Measurements from ENCODE around the gene SOD2. TPM values are rescaled to one million over a fixed set of nuclear protein-coding genes. Genes with fewer than 3 reads are reported as not detected.
A peak's percentile ranks its signal among the peaks of the same experiment; 100 is the strongest.

The SOD2 gene
- polyA plus RNA-seq, 3 donors = 447 to 746 (median 569) TPM

GRCh38 chr6:159655409-159655988 is 37.5 kb downstream of the SOD2 start:
- Mint-ChIP-seq H3K9me3 (peaks cover 0 to 4% (median 0%) of the 10 kb centered on the region in 7 donors), H3K4me3 (no peak overlapping the region), H3K4me1 (no peaks in the 10 kb centered on the region), H3K27me3 (ENCODE audit: low read depth in 3 of 3) (peaks cover 0 to 3% (median 2%) of the 10 kb centered on the region in 3 donors), H3K36me3 (no peaks in the 10 kb centered on the region), H3K27ac (peak overlapping the region in 1 of 7 donors; percentile 66)
- WGBS (ENCODE audit: insufficient coverage) = 90% methylated on average over 6 of the region's 9 CpGs
- no peaks in the 10 kb centered on the region for H3K36me3 ChIP-seq (replicated peaks in 1 of 2; ENCODE audit: control insufficient read depth in 1 of 2, insufficient read depth in 2 of 2, low read length in 2 of 2)
- H3K4me1 ChIP-seq (ENCODE audit: control insufficient read depth in 1 of 2, insufficient read depth in 2 of 2, low read length in 2 of 2) = no peaks in the 10 kb centered on the region
- intact Hi-C loops (cut with micrococcal nuclease) = loop anchor here in 1 of 2 donors (2.0 kb wide), 1 partner anchor 487 kb away; the partner anchor contains the start of gene FNDC1
- H4K20me1 ChIP-seq (ENCODE audit: insufficient read depth, low read length) = no peaks in the 10 kb centered on the region
- H3K27me3 ChIP-seq (ENCODE audit: control insufficient read depth in 2 of 2, insufficient read depth in 2 of 2, low read length in 2 of 2) = no peaks in the 10 kb centered on the region
- no peak for TF ChIP-seq CTCF (IDR thresholded peaks at IDR 0.05)
- no peaks in the 10 kb centered on the region for H3K9me3 ChIP-seq (replicated peaks in 1 of 2; ENCODE audit: control insufficient read depth in 1 of 2, insufficient read depth in 1 of 2, low read length in 2 of 2)
- H3K79me2 ChIP-seq (ENCODE audit: insufficient read depth, low read length) = no peaks in the 10 kb centered on the region
- H2AFZ ChIP-seq (ENCODE audit: insufficient read depth, low read depth, low read length, poor library complexity, severe bottlenecking) = no peak overlapping the region
- H3K9ac ChIP-seq (ENCODE audit: insufficient read depth, low read length, poor library complexity, severe bottlenecking) = no peak overlapping the region
- no peak overlapping the region for H3K4me3 ChIP-seq (replicated peaks in 1 of 3; ENCODE audit: low read depth in 2 of 3, low read length in 3 of 3)
- no peak overlapping the region for H3K27ac ChIP-seq (ENCODE audit: low read depth in 1 of 2, low read length in 2 of 2)
- no peak for DNase-seq
- no peak overlapping the region for H3K4me2 ChIP-seq (replicated peaks; ENCODE audit: extremely low read depth, low read length, poor library complexity, severe bottlenecking)

- intact Hi-C loops (cut with micrococcal nuclease) = loop anchor here in 1 of 2 donors (2.0 kb wide), 1 partner anchor 486 kb away; the partner anchor contains the start of gene FNDC1
- H3K9me3 Mint-ChIP-seq = peaks cover 0 to 4% (median 0%) of the 10 kb centered on the region in 7 donors
- peak; percentile 83 for TF ChIP-seq CTCF (IDR thresholded peaks at IDR 0.05)
- H3K9me3 ChIP-seq (replicated peaks in 1 of 2; ENCODE audit: control insufficient read depth in 1 of 2, insufficient read depth in 1 of 2, low read length in 2 of 2) = no peaks in the 10 kb centered on the region
- no peak overlapping the region for H3K4me2 ChIP-seq (replicated peaks; ENCODE audit: extremely low read depth, low read length, poor library complexity, severe bottlenecking)
- no CpG with 5 or more reads among the region's 2 CpGs for WGBS (ENCODE audit: insufficient coverage)
- no peak overlapping the region for H2AFZ ChIP-seq (ENCODE audit: insufficient read depth, low read depth, low read length, poor library complexity, severe bottlenecking)
- H3K79me2 ChIP-seq (ENCODE audit: insufficient read depth, low read length) = no peaks in the 10 kb centered on the region
- DNase-seq = peak in 2 of 3 donors; percentile 52 to 65
- peaks cover 0 to 3% (median 2%) of the 10 kb centered on the region in 3 donors for H3K27me3 Mint-ChIP-seq (ENCODE audit: low read depth in 3 of 3)
- no peak overlapping the region for H3K27ac Mint-ChIP-seq
- H3K4me1 ChIP-seq (ENCODE audit: control insufficient read depth in 1 of 2, insufficient read depth in 2 of 2, low read length in 2 of 2) = no peaks in the 10 kb centered on the region
- no peak overlapping the region for H3K27ac ChIP-seq (ENCODE audit: low read depth in 1 of 2, low read length in 2 of 2)
- no peaks in the 10 kb centered on the region for H4K20me1 ChIP-seq (ENCODE audit: insufficient read depth, low read length)
- no peaks in the 10 kb centered on the region for H3K4me1 Mint-ChIP-seq
- H3K36me3 ChIP-seq (replicated peaks in 1 of 2; ENCODE audit: control insufficient read depth in 1 of 2, insufficient read depth in 2 of 2, low read length in 2 of 2) = no peaks in the 10 kb centered on the region
- no peaks in the 10 kb centered on the region for H3K36me3 Mint-ChIP-seq
- H3K27me3 ChIP-seq (ENCODE audit: control insufficient read depth in 2 of 2, insufficient read depth in 2 of 2, low read length in 2 of 2) = no peaks in the 10 kb centered on the region
- no peak overlapping the region for H3K4me3 Mint-ChIP-seq
- no peak overlapping the region for H3K4me3 ChIP-seq (replicated peaks in 1 of 3; ENCODE audit: low read depth in 2 of 3, low read length in 3 of 3)
- H3K9ac ChIP-seq (ENCODE audit: insufficient read depth, low read length, poor library complexity, severe bottlenecking) = no peak overlapping the region
Measured at GRCh38 chr6:159654483-159655098, 38.5 kb downstream of the SOD2 start.
